GM12872 (cell line): ENCODE measurements around the gene INAFM2.
A peak's percentile ranks its signal among the peaks of the same experiment; 100 is the strongest.

ENCODE experiments used
- TF ChIP-seq, protein P1 (sequence below): IDR thresholded peaks from 3 replicates; pipeline ENCODE4 v1.5.1; 2011; ENCODE audit warnings: low read depth, mild to moderate bottlenecking, low read length, moderate library complexity; ENCODE audit not compliant: insufficient read depth

Gene INAFM2

DNA sequence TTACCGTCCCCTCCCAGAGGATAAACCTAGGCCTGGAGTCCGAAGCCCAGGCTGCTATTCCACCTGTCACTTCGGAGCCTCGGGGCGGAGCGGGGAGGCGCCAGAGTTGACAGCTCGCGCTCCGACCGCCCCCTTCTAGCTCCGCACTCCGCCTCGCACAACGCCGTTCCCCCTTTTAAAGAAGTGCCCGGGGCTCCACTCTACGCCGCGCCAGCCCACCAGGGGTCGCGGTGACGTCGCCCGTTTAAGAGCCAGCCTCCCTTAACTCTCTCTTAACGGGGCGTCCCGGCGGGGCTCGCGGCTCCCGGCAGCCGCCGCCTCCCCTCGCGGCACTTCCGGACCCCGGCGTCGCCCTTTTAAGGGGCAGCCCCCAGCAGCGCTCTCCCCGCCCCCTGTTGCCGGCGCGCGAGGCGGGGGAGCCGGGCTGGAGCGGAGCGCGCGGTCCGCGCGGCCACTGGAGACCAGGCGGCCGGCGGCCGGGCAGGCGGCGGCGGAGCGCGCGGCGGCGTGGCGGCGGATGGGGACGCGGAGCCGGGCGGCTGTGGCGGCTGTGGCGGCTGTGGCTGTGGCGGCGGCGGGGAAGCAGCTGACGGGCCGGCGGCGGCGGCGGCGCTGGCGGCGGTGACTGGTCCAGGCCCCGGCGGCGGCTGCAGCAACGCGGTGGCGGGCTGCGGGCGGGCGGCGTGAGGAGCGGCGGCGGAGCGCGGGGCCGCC lies at the start of gene INAFM2:
Gene INAFM2 (plus strand): TSS at position 454 of the 714 bp plus-strand sequence. CDS start 364 bp downstream, outside the sequence.
- TF ChIP-seq, protein P1, sequence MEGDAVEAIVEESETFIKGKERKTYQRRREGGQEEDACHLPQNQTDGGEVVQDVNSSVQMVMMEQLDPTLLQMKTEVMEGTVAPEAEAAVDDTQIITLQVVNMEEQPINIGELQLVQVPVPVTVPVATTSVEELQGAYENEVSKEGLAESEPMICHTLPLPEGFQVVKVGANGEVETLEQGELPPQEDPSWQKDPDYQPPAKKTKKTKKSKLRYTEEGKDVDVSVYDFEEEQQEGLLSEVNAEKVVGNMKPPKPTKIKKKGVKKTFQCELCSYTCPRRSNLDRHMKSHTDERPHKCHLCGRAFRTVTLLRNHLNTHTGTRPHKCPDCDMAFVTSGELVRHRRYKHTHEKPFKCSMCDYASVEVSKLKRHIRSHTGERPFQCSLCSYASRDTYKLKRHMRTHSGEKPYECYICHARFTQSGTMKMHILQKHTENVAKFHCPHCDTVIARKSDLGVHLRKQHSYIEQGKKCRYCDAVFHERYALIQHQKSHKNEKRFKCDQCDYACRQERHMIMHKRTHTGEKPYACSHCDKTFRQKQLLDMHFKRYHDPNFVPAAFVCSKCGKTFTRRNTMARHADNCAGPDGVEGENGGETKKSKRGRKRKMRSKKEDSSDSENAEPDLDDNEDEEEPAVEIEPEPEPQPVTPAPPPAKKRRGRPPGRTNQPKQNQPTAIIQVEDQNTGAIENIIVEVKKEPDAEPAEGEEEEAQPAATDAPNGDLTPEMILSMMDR = peak; percentile 52

GRCh38 chr15:40274350-40275274 lies 48.9 kb upstream of the INAFM2 start:
- TF ChIP-seq, protein P1 = peak; percentile 100

DNA sequence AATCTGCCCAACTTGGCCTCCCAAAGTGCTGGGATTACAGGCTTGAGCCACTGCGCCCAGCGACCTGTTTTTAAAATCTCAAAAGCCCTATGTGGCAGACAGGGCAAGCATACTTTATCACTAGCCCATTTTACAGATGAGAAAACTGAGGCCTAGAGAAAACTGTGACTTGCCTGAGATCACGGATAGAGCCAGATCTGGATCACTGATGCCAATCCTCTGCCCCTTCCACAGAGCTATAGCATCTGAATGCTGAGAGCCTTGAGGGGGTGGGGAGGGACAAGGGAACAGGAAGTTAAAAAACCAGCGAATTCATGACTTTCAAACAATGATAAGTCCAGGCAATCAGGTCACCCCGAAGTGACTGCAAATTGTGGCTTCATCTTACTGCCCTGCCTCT lies 48.0 kb upstream of the INAFM2 start:
- TF ChIP-seq, protein P1 = no peak

DNA sequence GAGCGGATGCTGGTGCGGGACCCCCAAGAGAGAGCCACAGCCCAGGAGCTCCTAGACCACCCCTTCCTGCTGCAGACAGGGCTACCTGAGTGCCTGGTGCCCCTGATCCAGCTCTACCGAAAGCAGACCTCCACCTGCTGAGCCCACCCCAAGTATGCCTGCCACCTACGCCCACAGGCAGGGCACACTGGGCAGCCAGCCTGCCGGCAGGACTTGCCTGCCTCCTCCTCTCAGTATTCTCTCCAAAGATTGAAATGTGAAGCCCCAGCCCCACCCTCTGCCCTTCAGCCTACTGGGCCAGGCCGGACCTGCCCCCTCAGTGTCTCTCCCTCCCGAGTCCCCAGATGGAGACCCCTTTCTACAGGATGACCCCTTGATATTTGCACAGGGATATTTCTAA lies 47.5 kb upstream of the INAFM2 start:
- TF ChIP-seq, protein P1 = no peak

DNA sequence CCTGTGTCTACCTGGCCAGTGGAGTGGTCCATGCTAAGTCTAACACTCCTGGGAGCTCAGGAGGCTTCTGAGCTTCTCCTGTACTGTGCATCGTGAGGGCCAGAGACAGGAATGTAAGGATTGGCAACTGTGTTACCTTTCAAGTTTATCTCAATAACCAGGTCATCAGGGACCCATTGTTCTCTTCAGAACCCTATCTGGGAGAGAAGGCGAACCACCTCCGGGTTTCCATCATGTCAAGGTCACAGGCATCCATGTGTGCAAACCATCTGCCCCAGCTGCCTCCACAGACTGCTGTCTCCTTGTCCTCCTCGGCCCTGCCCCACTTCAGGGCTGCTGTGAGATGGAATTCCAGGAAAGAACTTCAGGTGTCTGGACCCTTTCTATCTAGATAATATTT lies 46.6 kb upstream of the INAFM2 start:
- TF ChIP-seq, protein P1 = no peak

DNA sequence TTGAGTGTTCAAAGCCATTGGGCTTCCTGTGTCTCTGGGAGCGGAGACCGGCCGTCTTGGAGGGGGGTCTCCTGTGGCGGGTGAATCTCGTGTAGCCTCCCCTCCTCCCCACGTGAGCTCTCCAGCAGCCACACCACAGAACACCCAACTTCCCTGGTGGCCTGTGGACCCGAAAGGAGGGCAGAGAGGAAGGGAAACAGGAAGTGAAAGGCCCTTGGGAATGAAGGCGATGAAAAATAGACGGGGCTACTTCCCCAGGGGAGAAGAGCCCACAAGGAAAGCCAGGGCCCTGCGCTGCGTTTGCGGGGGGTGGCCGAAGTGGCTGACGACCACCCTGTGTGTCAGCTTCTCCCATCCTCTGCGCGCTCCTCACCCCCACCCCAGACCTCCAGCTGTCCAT lies 46.0 kb upstream of the INAFM2 start:
- TF ChIP-seq, protein P1 = no peak

DNA sequence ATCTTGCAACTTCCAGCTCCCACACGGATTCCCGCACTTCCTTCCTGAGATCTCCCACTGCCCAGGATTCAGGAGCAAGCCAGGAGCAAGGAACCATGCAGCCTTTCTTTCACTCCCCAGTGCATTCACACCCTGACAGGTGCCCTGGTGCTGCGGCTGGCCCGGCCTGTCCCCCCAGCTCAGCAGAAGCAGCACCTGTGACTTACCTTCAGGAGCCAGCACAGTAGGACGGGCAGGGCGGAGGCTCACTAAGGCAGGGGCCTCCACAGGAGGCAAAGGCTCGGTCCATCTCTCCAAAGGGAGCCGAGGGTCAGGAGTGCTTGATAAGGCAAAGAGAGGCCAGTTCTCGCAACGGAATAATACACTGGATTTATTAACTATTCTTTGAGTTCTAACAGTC lies 45.5 kb upstream of the INAFM2 start:
- TF ChIP-seq, protein P1 = no peak
